Transverse colon (tissue), 4 donors: ENCODE measurements around the gene GSDMA. TPM values are rescaled to one million over a fixed set of nuclear protein-coding genes. Genes with fewer than 3 reads are reported as not detected.
A peak's percentile ranks its signal among the peaks of the same experiment; 100 is the strongest.

Experiments used
- DNase-seq: peaks from one replicate; pipeline ENCODE4 v3.0.0-alpha.2; 2019
- H3K27ac ChIP-seq, 4 donors: fragments of 200-600 bp; sonication (generic); 2 replicates each; pipeline ENCODE4 v1.5.1; 2016 to 2018; ENCODE audit warnings: inconsistent platforms in 4 of 4
- H3K27me3 ChIP-seq: fragments of 200-600 bp; sonication (generic); 2 replicates; pipeline ENCODE4 v1.5.1; 2017; ENCODE audit warnings: inconsistent platforms
- H3K36me3 ChIP-seq, 4 donors: fragments of 200-600 bp; sonication (generic); 2 replicates each; pipeline ENCODE4 v1.5.1; 2017 to 2019; ENCODE audit warnings: inconsistent platforms in 4 of 4
- H3K4me1 ChIP-seq, 4 donors: fragments of 200-600 bp; sonication (generic); 2 replicates each; pipeline ENCODE4 v1.5.1; 2017 to 2020; ENCODE audit warnings: inconsistent platforms in 4 of 4
- H3K4me3 ChIP-seq, 4 donors: fragments of 200-600 bp; sonication (generic); 1 replicate in 1 of 4; 2 replicates in 3 of 4; pipeline versions ENCODE4 v1.5.1 to v1.6.1; 2017 to 2019; ENCODE audit warnings: inconsistent platforms in 4 of 4
- H3K9me3 ChIP-seq, 2 donors: fragments of 200-600 bp; sonication (generic); 2 replicates each; pipeline ENCODE4 v1.5.1; 2017 to 2019; ENCODE audit warnings: inconsistent platforms in 2 of 2
- EP300 ChIP-seq: sonication (generic); formaldehyde crosslinking; IDR thresholded peaks from one replicate; pipeline ENCODE4 v1.6.1; 2017; ENCODE audit warnings: antibody characterized with exemption, low read depth
- POLR2A ChIP-seq: fragments of 450-650 bp; IDR thresholded peaks from one replicate; pipeline ENCODE4 v1.6.1; 2016; ENCODE audit warnings: antibody characterized with exemption, mild to moderate bottlenecking, moderate library complexity
- POLR2AphosphoS5 ChIP-seq, 3 donors: sonication (generic); formaldehyde crosslinking; IDR thresholded peaks; one replicate each; pipeline ENCODE4 v1.6.1; 2016; ENCODE audit warnings: antibody characterized with exemption in 3 of 3
- WGBS, 2 donors: methylation state at CpG; one replicate each; pipeline ENCODE4 v1.1.5; 2018; ENCODE audit warnings: low coverage in 1 of 2; 5-methylcytosine and 5-hydroxymethylcytosine counted together
- in situ Hi-C, 4 donors: fragments of 200-750 bp; cut with MboI; loops; one replicate each; pipeline versions ENCODE4 v1.15.0 to v1.15.1; 2017; ENCODE audit warnings: low sequenced_read_pairs in 3 of 4, low pct_ligation_motif_present in 1 of 4, low pct_unique_long_range_greater_than_20kb in 1 of 4
- intact Hi-C: fragments of 100-400 bp; cut with DNase I; formaldehyde crosslinking; loops from one replicate; pipeline ENCODE4 v1.15.1; 2023; ENCODE audit warnings: low total_unique reads
- total RNA-seq, 4 donors: library from RNA; depleted of rRNA; stranded (reverse); fragments of >200 nt; gene quantifications; one replicate each; pipeline ENCODE4 v1.1.0, GENCODE V29; 2016
- TF ChIP-seq, protein P1 (sequence below), 5 experiments: fragments of 200-600 bp in 3 of 5; fragments of 450-650 bp in 2 of 5; sonication (generic) in 3 of 5; IDR thresholded peaks; 1 replicate in 2 of 5; 2 replicates in 3 of 5; pipeline ENCODE4 v1.5.1; 2016 to 2017; ENCODE audit warnings: antibody characterized with exemption in 5 of 5, inconsistent platforms in 3 of 5, mild to moderate bottlenecking in 2 of 5, moderate library complexity in 1 of 5

Gene GSDMA
- total RNA-seq, 4 donors from 2014 or later, result 3.7 TPM; not detected in 3

DNA sequence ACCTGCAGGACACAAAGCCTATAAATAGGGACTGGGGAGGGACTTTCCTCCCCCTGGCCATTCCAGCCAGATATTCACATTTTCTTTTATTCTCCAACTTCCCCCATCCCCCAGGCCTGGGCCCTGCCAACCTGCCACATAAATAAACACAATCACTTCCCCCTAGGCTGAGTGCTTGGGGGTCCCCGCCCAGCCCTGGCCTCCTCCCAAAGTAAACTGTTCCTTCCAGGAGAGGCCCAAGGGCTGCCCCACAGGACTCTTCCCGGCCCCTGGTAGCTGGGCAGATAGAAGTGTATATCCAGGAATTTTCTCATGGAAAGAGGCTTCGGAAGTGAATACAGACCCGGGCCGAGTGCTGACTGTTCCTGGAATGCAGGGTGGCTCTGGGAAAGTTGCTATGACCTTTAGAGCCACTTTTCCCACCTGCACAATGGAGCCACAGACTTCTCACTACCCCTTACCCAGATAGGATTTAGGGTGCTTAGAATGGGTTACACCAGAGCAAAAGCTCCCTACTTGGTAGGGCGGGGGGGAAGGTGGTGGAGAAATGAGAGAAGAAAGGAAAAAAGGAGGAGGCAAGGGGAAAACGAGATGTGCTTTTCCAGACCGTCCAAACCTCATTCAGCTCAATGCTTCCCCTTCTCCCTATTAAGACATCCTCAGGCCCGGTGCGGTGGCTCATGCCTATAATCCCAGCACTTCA lies 60.9 kb downstream of the GSDMA start:
- WGBS, 2 donors, result 55 to 56% methylated on average over 6 to 10 of the region's 10 CpGs
- Histone ChIP-seq H3K27me3 (no peaks in the 10 kb centered on the region), H3K36me3 (peaks cover 0 to 18% (median 6%) of the 10 kb centered on the region in 4 donors), H3K9me3 (no peaks in the 10 kb centered on the region), H3K4me1 (peaks cover 8 to 57% (median 48%) of the 10 kb centered on the region in 4 donors), H3K4me3 (no peak overlapping the region), H3K27ac (peak overlapping the region; percentile 48 to 80 (median 59))
- intact Hi-C loops, result no loop called here
- TF ChIP-seq POLR2A (no peak), EP300 (no peak), POLR2AphosphoS5 (IDR thresholded peaks at IDR 0.05) (no peak)
- TF ChIP-seq, protein P1, sequence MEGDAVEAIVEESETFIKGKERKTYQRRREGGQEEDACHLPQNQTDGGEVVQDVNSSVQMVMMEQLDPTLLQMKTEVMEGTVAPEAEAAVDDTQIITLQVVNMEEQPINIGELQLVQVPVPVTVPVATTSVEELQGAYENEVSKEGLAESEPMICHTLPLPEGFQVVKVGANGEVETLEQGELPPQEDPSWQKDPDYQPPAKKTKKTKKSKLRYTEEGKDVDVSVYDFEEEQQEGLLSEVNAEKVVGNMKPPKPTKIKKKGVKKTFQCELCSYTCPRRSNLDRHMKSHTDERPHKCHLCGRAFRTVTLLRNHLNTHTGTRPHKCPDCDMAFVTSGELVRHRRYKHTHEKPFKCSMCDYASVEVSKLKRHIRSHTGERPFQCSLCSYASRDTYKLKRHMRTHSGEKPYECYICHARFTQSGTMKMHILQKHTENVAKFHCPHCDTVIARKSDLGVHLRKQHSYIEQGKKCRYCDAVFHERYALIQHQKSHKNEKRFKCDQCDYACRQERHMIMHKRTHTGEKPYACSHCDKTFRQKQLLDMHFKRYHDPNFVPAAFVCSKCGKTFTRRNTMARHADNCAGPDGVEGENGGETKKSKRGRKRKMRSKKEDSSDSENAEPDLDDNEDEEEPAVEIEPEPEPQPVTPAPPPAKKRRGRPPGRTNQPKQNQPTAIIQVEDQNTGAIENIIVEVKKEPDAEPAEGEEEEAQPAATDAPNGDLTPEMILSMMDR (IDR thresholded peaks at IDR 0.05), result no peak
- DNase-seq, result peak; percentile 80
- in situ Hi-C loops, result loop anchor here in 1 of 4 donors (25.0 kb wide), 1 partner anchor 264 kb away; the partner anchor contains the start of gene CDC6

DNA sequence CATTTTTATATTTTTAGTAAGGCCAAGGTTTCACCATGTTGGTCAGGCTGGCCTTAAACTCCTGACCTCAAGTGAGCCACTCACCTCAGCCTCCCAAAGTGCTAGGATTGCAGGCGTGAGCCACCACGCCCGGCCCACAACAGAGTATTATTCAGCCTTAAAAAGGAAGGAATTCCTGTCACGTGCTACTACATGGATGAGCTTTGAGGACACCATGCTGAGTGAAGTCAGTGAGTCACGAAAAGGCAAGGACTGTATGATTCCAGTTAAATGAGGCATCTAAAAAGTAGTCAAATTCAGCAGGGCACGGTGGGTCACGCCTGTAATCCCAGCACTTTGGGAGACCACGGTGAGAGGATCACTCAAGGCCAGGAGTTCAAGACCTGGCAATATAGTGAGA lies 62.1 kb downstream of the GSDMA start:
- TF ChIP-seq POLR2AphosphoS5 (IDR thresholded peaks at IDR 0.05), result no peak
- in situ Hi-C loops (loop anchor here in 3 of 4 donors (25.0 kb wide), 2 partner anchors 137 to 262 kb away; partner anchors contain the start of gene CDC6 (in 2 of the 3)), intact Hi-C loops (no loop called here)
- WGBS, 2 donors, result 84 to 100% methylated on average over 3 to 8 of the region's 8 CpGs
- no peaks in the 10 kb centered on the region for H3K27me3 ChIP-seq
- H3K4me3 ChIP-seq, result no peak overlapping the region
- peaks cover 6 to 50% (median 47%) of the 10 kb centered on the region in 4 donors for H3K4me1 ChIP-seq
- no peak for DNase-seq
- peak overlapping the region in 3 of 4 donors; percentile 16 to 80 (median 51) for H3K27ac ChIP-seq
- no peaks in the 10 kb centered on the region for H3K9me3 ChIP-seq
- H3K36me3 ChIP-seq, result peaks cover 0 to 26% (median 11%) of the 10 kb centered on the region in 4 donors

DNA sequence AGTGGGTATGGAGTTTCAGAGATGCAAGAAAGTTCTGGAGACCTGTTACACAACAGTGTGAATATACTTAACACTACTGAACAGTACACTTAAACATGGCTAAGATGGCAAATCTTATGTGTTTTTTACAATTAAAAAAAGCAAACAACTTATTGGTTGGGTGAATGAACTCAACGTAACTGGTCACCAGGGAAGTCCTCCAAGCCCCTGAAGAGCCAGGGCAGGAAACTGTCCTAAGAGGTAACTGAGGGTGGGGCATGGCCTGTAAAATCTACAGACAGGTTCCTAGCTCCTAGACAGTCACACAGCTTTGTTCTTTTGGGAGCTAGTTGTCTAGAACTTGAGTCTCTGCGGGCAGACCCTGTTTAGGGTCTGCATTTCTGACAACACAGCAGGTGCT lies 62.8 kb downstream of the GSDMA start:
- H3K27me3 ChIP-seq, result no peaks in the 10 kb centered on the region
- DNase-seq, result no peak
- no peak overlapping the region for H3K4me3 ChIP-seq
- WGBS, 2 donors, result 69 to 100% methylated on average over 1 to 2 of the region's 2 CpGs
- intact Hi-C loops (no loop called here), in situ Hi-C loops (loop anchor here in 3 of 4 donors (25.0 kb wide), 2 partner anchors 137 to 262 kb away; partner anchors contain the start of gene CDC6 (in 1 of the 3))
- peak overlapping the region in 2 of 4 donors; percentile 1 to 80 for H3K27ac ChIP-seq
- TF ChIP-seq EP300 (no peak), POLR2AphosphoS5 (IDR thresholded peaks at IDR 0.05) (no peak), POLR2A (no peak)
- TF ChIP-seq, protein P1 (IDR thresholded peaks at IDR 0.05), result no peak
- no peaks in the 10 kb centered on the region for H3K9me3 ChIP-seq
- H3K4me1 ChIP-seq, result peaks cover 6 to 50% (median 47%) of the 10 kb centered on the region in 4 donors
- H3K36me3 ChIP-seq, result peaks cover 0 to 28% (median 13%) of the 10 kb centered on the region in 4 donors

DNA sequence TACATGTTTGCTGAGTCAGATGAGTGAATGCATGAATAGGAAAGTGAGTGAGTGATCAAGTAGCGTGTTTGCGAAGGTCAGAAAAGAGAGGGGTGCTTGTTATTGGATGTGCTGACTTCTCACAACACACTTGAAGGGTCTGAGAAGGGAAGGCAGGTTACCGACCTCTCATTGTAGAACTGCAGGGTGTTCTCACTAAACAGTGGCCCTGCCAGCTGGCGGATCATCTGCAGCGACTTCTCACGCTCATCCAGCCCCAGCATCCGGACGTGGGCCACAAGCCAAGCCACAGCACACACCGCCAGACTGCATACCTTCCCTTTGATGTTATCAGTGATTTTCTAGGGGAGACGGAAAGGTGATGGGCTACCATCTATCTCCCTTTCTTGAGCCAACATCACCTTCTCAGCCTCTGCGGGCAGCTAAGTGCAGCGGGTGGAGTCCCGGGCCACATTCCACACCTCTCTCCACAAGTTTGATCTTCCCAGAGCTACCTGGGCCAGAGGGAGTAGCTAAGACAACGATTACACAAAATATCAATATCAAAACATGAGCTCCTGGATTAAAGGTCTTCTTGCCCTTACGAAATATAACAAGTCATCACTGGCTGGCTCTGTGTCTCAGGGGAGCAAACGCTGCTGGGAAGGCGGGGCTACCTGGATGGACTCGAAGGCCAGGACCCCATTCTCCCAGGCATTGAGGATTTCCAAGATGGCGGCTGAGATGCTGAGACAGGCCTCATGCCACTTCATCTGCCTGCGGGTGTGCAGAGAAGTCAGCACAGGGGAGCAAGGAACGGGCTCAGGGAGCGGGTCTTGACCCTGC lies 63.4 kb downstream of the GSDMA start:
- H3K9me3 ChIP-seq, result no peaks in the 10 kb centered on the region
- H3K4me1 ChIP-seq, result peaks cover 6 to 48% (median 47%) of the 10 kb centered on the region in 4 donors
- 80 to 83% methylated on average over 5 to 20 of the region's 22 CpGs for WGBS, 2 donors
- intact Hi-C loops, result no loop called here
- in situ Hi-C loops, result loop anchor here in 3 of 4 donors (25.0 kb wide), 2 partner anchors 136 to 261 kb away; partner anchors contain the start of gene CDC6 (in 1 of the 3)
- TF ChIP-seq POLR2AphosphoS5 (IDR thresholded peaks at IDR 0.05) (no peak), POLR2A (no peak), EP300 (no peak)
- TF ChIP-seq, protein P1 (IDR thresholded peaks at IDR 0.05), result no peak
- H3K27me3 ChIP-seq, result no peaks in the 10 kb centered on the region
- no peak overlapping the region for H3K4me3 ChIP-seq
- peaks cover 0 to 32% (median 16%) of the 10 kb centered on the region in 4 donors for H3K36me3 ChIP-seq
- DNase-seq, result no peak
- peak overlapping the region in 2 of 4 donors; percentile 1 to 80 for H3K27ac ChIP-seq
